Kidney epithelial cell (primary cell): ENCODE data around the gene OLFML2B. TPM values are rescaled to one million over a fixed set of nuclear protein-coding genes. Genes with fewer than 3 reads are reported as not detected.

Experiments
- DNase-seq: peaks from one replicate; pipeline ENCODE4 v3.0.0-alpha.2; 2010; ENCODE audit warnings: low read depth
- H3K27me3 ChIP-seq: 2 replicates; pipeline ENCODE4 v1.6.0; 2011; ENCODE audit warnings: low read length; ENCODE audit not compliant: control insufficient read depth, insufficient read depth
- H3K36me3 ChIP-seq: 2 replicates; pipeline ENCODE4 v1.5.1; 2011; ENCODE audit warnings: low read length; ENCODE audit not compliant: control insufficient read depth, insufficient read depth
- H3K4me3 ChIP-seq: 2 replicates; pipeline ENCODE4 v1.5.1; 2011; ENCODE audit warnings: low read depth, mild to moderate bottlenecking, control low read depth, low read length
- CTCF ChIP-seq: IDR thresholded peaks from 2 replicates; pipeline ENCODE4 v1.5.1; 2011; ENCODE audit warnings: mild to moderate bottlenecking, moderate library complexity, low read length, control low read depth, inconsistent platforms; ENCODE audit not compliant: insufficient read depth, poor library complexity, severe bottlenecking
- total RNA-seq: library from RNA; depleted of rRNA; stranded (reverse); fragments of >200 nt; gene quantifications from 2 replicates; pipeline ENCODE4 v1.2.3, GENCODE V29; 2015

The OLFML2B gene
- total RNA-seq, 1 donor from 2014 or later, result 3.1 TPM

- Histone ChIP-seq H3K27me3 (no peaks in the 10 kb centered on the region), H3K36me3 (no peaks in the 10 kb centered on the region), H3K4me3 (no peak overlapping the region)
- no peak for TF ChIP-seq CTCF
- DNase-seq, result no peak
Observed at GRCh38 chr1:162042361-162042760, 18.7 kb upstream of the OLFML2B start.

GRCh38 chr1:162040657-162041056, 17.0 kb upstream of the OLFML2B start:
- DNase-seq, result no peak
- Histone ChIP-seq H3K36me3 (no peaks in the 10 kb centered on the region), H3K4me3 (no peak overlapping the region), H3K27me3 (no peaks in the 10 kb centered on the region)
- TF ChIP-seq CTCF, result peak; percentile 45

- Histone ChIP-seq H3K36me3 (no peaks in the 10 kb centered on the region), H3K27me3 (no peaks in the 10 kb centered on the region), H3K4me3 (no peak overlapping the region)
- no peak for TF ChIP-seq CTCF
- DNase-seq, result no peak
Observed at GRCh38 chr1:162040001-162040400, 16.3 kb upstream of the OLFML2B start.

- no peak for DNase-seq
- H3K27me3 ChIP-seq, result no peaks in the 10 kb centered on the region
- H3K36me3 ChIP-seq, result no peaks in the 10 kb centered on the region
- H3K4me3 ChIP-seq, result no peak overlapping the region
- TF ChIP-seq CTCF, result no peak
Observed at GRCh38 chr1:162038624-162039023, 15.0 kb upstream of the OLFML2B start.

- no peaks in the 10 kb centered on the region for H3K27me3 ChIP-seq
- no peak overlapping the region for H3K4me3 ChIP-seq
- H3K36me3 ChIP-seq, result no peaks in the 10 kb centered on the region
- no peak for DNase-seq
- no peak for TF ChIP-seq CTCF
Observed at GRCh38 chr1:162036163-162036562, 12.5 kb upstream of the OLFML2B start.

GRCh38 chr1:162035241-162035640, 11.6 kb upstream of the OLFML2B start:
- Histone ChIP-seq H3K36me3 (no peaks in the 10 kb centered on the region), H3K4me3 (no peak overlapping the region), H3K27me3 (no peaks in the 10 kb centered on the region)
- no peak for TF ChIP-seq CTCF
- no peak for DNase-seq
